H1 (cell line): ENCODE results near the gene TSTD2. TPM values are rescaled to one million over a fixed set of nuclear protein-coding genes. Genes with fewer than 3 reads are reported as not detected.

Source experiments
- CTCF ChIA-PET: fragments of 300-600 bp; sonication (Branson Sonifier 250); formaldehyde crosslinking; loops from one replicate; lab custom pipeline; 2021; ENCODE audit not compliant: partially characterized antibody; lab: Charles Lee
- POLR2A ChIA-PET: fragments of 300-600 bp; sonication (Branson Sonifier 250); formaldehyde crosslinking; loops from one replicate; lab custom pipeline; 2021; ENCODE audit warnings: inconsistent platforms; ENCODE audit not compliant: partially characterized antibody; lab: Charles Lee
- DNase-seq, 2 experiments: peaks; one replicate each; pipeline versions ENCODE4 v3.0.0 to v3.0.0-alpha.2; 2010 to 2022; ENCODE audit warnings: low spot score in 2 of 2, low read depth in 1 of 2, mixed read lengths in 1 of 2
- FAIRE-seq: peaks from 2 replicates; lab custom pipeline; 2011; peaks lifted over from hg19 to GRCh38; lab: Jason Lieb, UNC
- H2AFZ ChIP-seq: 2 replicates; pipeline ENCODE4 v1.8.1; 2012; ENCODE audit warnings: low read length, inconsistent platforms
- H2AK5ac ChIP-seq: 2 replicates; pipeline ENCODE4 v1.6.1; 2013; ENCODE audit warnings: low read depth, low read length
- H2BK120ac ChIP-seq: replicated peaks from 2 replicates; pipeline ENCODE3; 2013; ENCODE audit warnings: low read depth, low read length, inconsistent platforms
- H2BK12ac ChIP-seq: 2 replicates; pipeline ENCODE4 v1.6.1; 2013; ENCODE audit warnings: low read depth, low read length
- H2BK15ac ChIP-seq: 2 replicates; pipeline ENCODE4 v1.6.1; 2013; ENCODE audit warnings: low read length
- H2BK20ac ChIP-seq: 2 replicates; pipeline ENCODE4 v1.6.1; 2013; ENCODE audit warnings: low read length
- H2BK5ac ChIP-seq: 2 replicates; pipeline ENCODE4 v1.6.1; 2013; ENCODE audit warnings: low read depth, low read length
- H3K14ac ChIP-seq: 2 replicates; pipeline ENCODE4 v1.6.1; 2013; ENCODE audit warnings: inconsistent platforms; ENCODE audit not compliant: insufficient read length
- H3K18ac ChIP-seq: 2 replicates; pipeline ENCODE4 v1.6.1; 2013; ENCODE audit warnings: low read length; ENCODE audit errors: extremely low read depth
- H3K23ac ChIP-seq: 2 replicates; pipeline ENCODE4 v1.6.1; 2013; ENCODE audit warnings: inconsistent platforms; ENCODE audit not compliant: insufficient read length
- H3K23me2 ChIP-seq: 2 replicates; pipeline ENCODE4 v1.6.1; 2013; ENCODE audit warnings: low read depth, low read length
- H3K27ac ChIP-seq: 2 replicates; pipeline ENCODE4 v1.6.1; 2011; ENCODE audit warnings: low read depth, low read length, inconsistent platforms
- H3K27me3 ChIP-seq, 4 experiments: replicated peaks in 1 of 4; 1 replicate in 1 of 4; 2 replicates in 3 of 4; pipeline versions ENCODE4 v1.6.1 to v1.8.1; 2011 to 2013; ENCODE audit warnings: low read length in 3 of 4, mild to moderate bottlenecking in 3 of 4, inconsistent platforms in 2 of 4, mixed read lengths in 2 of 4, moderate library complexity in 1 of 4; ENCODE audit not compliant: control insufficient read depth in 3 of 4, insufficient read depth in 3 of 4; ENCODE audit errors: extremely low read depth in 1 of 4
- H3K36me3 ChIP-seq, 4 experiments: 2 replicates each; pipeline versions ENCODE4 v1.6.1 to v1.8.1; 2011 to 2013; ENCODE audit warnings: mild to moderate bottlenecking in 4 of 4, low read length in 3 of 4, moderate library complexity in 2 of 4, control low read depth in 1 of 4, inconsistent platforms in 1 of 4; ENCODE audit not compliant: insufficient read depth in 4 of 4, control insufficient read depth in 2 of 4
- H3K4ac ChIP-seq: replicated peaks from 2 replicates; pipeline ENCODE3; 2013; ENCODE audit warnings: low read length, low read depth, mixed read lengths, inconsistent platforms; ENCODE audit not compliant: insufficient read length
- H3K4me1 ChIP-seq, 4 experiments: replicated peaks in 1 of 4; 1 replicate in 1 of 4; 2 replicates in 3 of 4; pipeline versions ENCODE4 v1.6.1 to v1.8.1; 2011 to 2013; ENCODE audit warnings: low read length in 3 of 4, inconsistent platforms in 2 of 4, mixed read lengths in 1 of 4; ENCODE audit not compliant: insufficient read depth in 4 of 4, control insufficient read depth in 3 of 4
- H3K4me2 ChIP-seq, 2 experiments: 2 replicates each; pipeline versions ENCODE4 v1.6.1 to v1.8.1; 2011 to 2013; ENCODE audit warnings: low read depth in 2 of 2, low read length in 2 of 2, control low read depth in 1 of 2, inconsistent platforms in 1 of 2, mild to moderate bottlenecking in 1 of 2; ENCODE audit not compliant: insufficient read depth in 1 of 2
- H3K4me3 ChIP-seq, 4 experiments: fragments of 200-600, 300-600 bp in 1 of 4; sonication (generic), shearing (Covaris generic), sonication (Bioruptor Twin) in 1 of 4; 2 replicates each; pipeline versions ENCODE4 v1.5.1 to v1.8.1; 2011 to 2016; ENCODE audit warnings: low read length in 4 of 4, low read depth in 3 of 4, control low read depth in 2 of 4, inconsistent platforms in 2 of 4, mild to moderate bottlenecking in 2 of 4, mixed read lengths in 1 of 4, moderate library complexity in 1 of 4; ENCODE audit not compliant: insufficient read depth in 2 of 4; ENCODE audit errors: extremely low read depth in 1 of 4
- H3K56ac ChIP-seq: replicated peaks from 2 replicates; pipeline ENCODE3; 2013; ENCODE audit warnings: low read depth, mild to moderate bottlenecking, mixed read lengths, low read length, inconsistent platforms; ENCODE audit not compliant: insufficient read length
- H3K79me1 ChIP-seq: 2 replicates; pipeline ENCODE4 v1.6.1; 2013; ENCODE audit warnings: low read depth, low read length, control low read depth
- H3K79me2 ChIP-seq, 2 experiments: 2 replicates each; pipeline versions ENCODE4 v1.6.1 to v1.8.1; 2012 to 2013; ENCODE audit warnings: low read length in 2 of 2, mild to moderate bottlenecking in 2 of 2, inconsistent platforms in 1 of 2; ENCODE audit not compliant: insufficient read depth in 2 of 2, control insufficient read depth in 1 of 2
- H3K9ac ChIP-seq, 4 experiments: replicated peaks in 1 of 4; 1 replicate in 1 of 4; 2 replicates in 3 of 4; pipeline versions ENCODE4 v1.6.1 to v1.8.1; 2011 to 2013; ENCODE audit warnings: low read depth in 3 of 4, low read length in 3 of 4, control low read depth in 2 of 4, mild to moderate bottlenecking in 2 of 4, moderate library complexity in 2 of 4, inconsistent platforms in 1 of 4; ENCODE audit errors: extremely low read depth in 1 of 4
- H3K9me3 ChIP-seq, 2 experiments: 2 replicates each; pipeline versions ENCODE4 v1.6.1 to v1.8.1; 2012 to 2013; ENCODE audit warnings: mild to moderate bottlenecking in 2 of 2, moderate library complexity in 2 of 2, control low read depth in 1 of 2, inconsistent platforms in 1 of 2, low read depth in 1 of 2, low read length in 1 of 2, mixed read lengths in 1 of 2; ENCODE audit not compliant: insufficient read depth in 2 of 2
- H4K20me1 ChIP-seq, 2 experiments: replicated peaks in 1 of 2; 2 replicates each; pipeline versions ENCODE3 to v1.8.1; 2011 to 2013; ENCODE audit warnings: inconsistent platforms in 2 of 2, low read length in 2 of 2, mild to moderate bottlenecking in 1 of 2; ENCODE audit not compliant: insufficient read depth in 2 of 2, control insufficient read depth in 1 of 2
- H4K5ac ChIP-seq: 2 replicates; pipeline ENCODE4 v1.6.1; 2013; ENCODE audit warnings: low read length, low read depth, mixed read lengths, inconsistent platforms; ENCODE audit not compliant: insufficient read length
- H4K8ac ChIP-seq: 2 replicates; pipeline ENCODE4 v1.8.0; 2013; ENCODE audit warnings: mild to moderate bottlenecking, moderate library complexity, low read length, inconsistent platforms; ENCODE audit not compliant: insufficient read depth; ENCODE audit errors: extremely low read depth
- H4K91ac ChIP-seq: replicated peaks from 2 replicates; pipeline ENCODE3; 2013; ENCODE audit warnings: low read length, mixed read lengths, inconsistent platforms; ENCODE audit not compliant: insufficient read length
- CHD1 ChIP-seq: IDR thresholded peaks from 2 replicates; pipeline ENCODE4 v1.6.1; 2012; ENCODE audit warnings: low read depth, low read length, improper control_type of control experiment
- CTBP2 ChIP-seq: IDR thresholded peaks from 2 replicates; pipeline ENCODE4 v1.7.0; 2011; ENCODE audit warnings: borderline replicate concordance, mild to moderate bottlenecking, moderate library complexity, mixed read lengths, low read length; ENCODE audit not compliant: insufficient read depth, insufficient read length
- E2F6 ChIP-seq: IDR thresholded peaks from 2 replicates; pipeline ENCODE4 v1.6.1; 2012; ENCODE audit warnings: inconsistent platforms
- NRF1 ChIP-seq: IDR thresholded peaks from 2 replicates; pipeline ENCODE4 v1.6.1; 2011; ENCODE audit warnings: mild to moderate bottlenecking, low read depth, low read length, improper control_type of control experiment
- POLR2A ChIP-seq, 2 experiments: IDR thresholded peaks; 1 replicate in 1 of 2; 2 replicates in 1 of 2; pipeline ENCODE4 v1.6.1; 2011; ENCODE audit warnings: low read depth in 2 of 2, low read length in 2 of 2, mild to moderate bottlenecking in 2 of 2; ENCODE audit errors: control extremely low read depth in 1 of 2
- RNF2 ChIP-seq: fragments of 200-900, 300-1000 bp; sonication (generic); IDR thresholded peaks from 2 replicates; pipeline ENCODE4 v1.7.1; 2016; ENCODE audit warnings: borderline replicate concordance, low read depth, mild to moderate bottlenecking, antibody characterized with exemption, low read length; ENCODE audit not compliant: poor library complexity, severe bottlenecking; ENCODE audit errors: missing control alignments
- SRF ChIP-seq: IDR thresholded peaks from 2 replicates; pipeline ENCODE4 v1.6.1; 2011; ENCODE audit warnings: mild to moderate bottlenecking, low read depth, low read length, moderate library complexity
- WGBS, 2 experiments: shearing (Covaris generic) in 1 of 2; methylation state at CpG; one replicate each; pipeline versions ENCODE4 v1.1.6 to v1.1.7; 2013 to 2015; ENCODE audit warnings: low lambda C conversion rate in 2 of 2, mixed read lengths in 2 of 2, inconsistent platforms in 1 of 2, low coverage in 1 of 2, missing lambda C conversion rate in 1 of 2; ENCODE audit not compliant: insufficient replicate concordance in 2 of 2, insufficient coverage in 1 of 2, insufficient read length in 1 of 2; ENCODE audit errors: extremely low coverage in 1 of 2, missing lambda C conversion rate in 1 of 2; 5-methylcytosine and 5-hydroxymethylcytosine counted together
- polyA plus RNA-seq, 7 experiments: library from polyadenylated mRNA; depleted of rRNA in 3 of 7; stranded (reverse) in 5 of 7; unstranded in 2 of 7; fragments of >200 nt in 5 of 7; fragments of 200-250 nt in 2 of 7; gene quantifications; 1 replicate in 5 of 7; 2 replicates in 1 of 7; 4 replicates in 1 of 7; pipeline versions ENCODE4 v1.2.1 to v1.2.3, GENCODE V29; 2011 to 2013; ENCODE audit warnings: missing spikeins in 2 of 7, mixed read lengths in 2 of 7
- total RNA-seq: library from RNA; stranded (reverse); fragmentation: NEBNext Ultra II Directional; extraction: Animal tissue kit (Norgen Biotek cat#: 25700); gene quantifications from 2 replicates; pipeline ENCODE4 v1.2.1, GENCODE V29; 2021
- TF ChIP-seq, protein P1 (sequence below): IDR thresholded peaks from 2 replicates; pipeline ENCODE4 v1.6.1; 2011; ENCODE audit warnings: low read depth, mild to moderate bottlenecking, low read length; ENCODE audit not compliant: insufficient read depth

Gene TSTD2
- total and polyA plus RNA-seq, 2 of the 8 experiments (the other 6 are each of a cell fraction or from before 2014, with no cell fraction given): 16.1 to 17.5 TPM

DNA sequence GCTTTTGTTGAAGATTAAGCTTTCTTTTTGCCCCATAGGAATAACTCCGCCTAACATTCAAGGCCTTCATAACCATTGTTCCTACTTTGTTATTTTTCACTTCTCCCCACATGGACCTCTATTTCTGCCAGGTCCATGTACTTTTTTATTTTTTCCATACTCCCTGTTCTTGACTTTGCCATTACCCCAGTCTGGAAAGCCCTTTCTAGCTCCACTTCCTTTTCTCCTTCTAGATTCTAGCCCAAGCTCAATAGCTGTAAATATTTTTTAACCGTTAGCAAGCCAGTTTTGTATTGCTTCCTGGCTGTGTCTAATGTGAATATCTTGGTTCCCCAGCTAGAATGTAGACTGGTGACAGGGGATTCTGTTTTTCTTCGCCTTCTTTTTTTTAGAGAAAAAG, 26.6 kb upstream of the TSTD2 start:
- CTCF ChIA-PET: no interaction called here
- no peak overlapping the region for H4K5ac ChIP-seq
- no peak overlapping the region for H4K91ac ChIP-seq
- H2AFZ ChIP-seq: no peak overlapping the region
- no peak overlapping the region for H3K27ac ChIP-seq
- no peak overlapping the region for H2BK120ac ChIP-seq
- H3K4me3 ChIP-seq: no peak overlapping the region
- no peak overlapping the region for H3K4ac ChIP-seq
- no peak overlapping the region for H3K4me2 ChIP-seq
- H2AK5ac ChIP-seq: no peak overlapping the region
- peaks cover 17 to 88% (median 62%) of the 10 kb centered on the region in 4 experiments for H3K36me3 ChIP-seq
- no peak overlapping the region for H3K23ac ChIP-seq
- H3K23me2 ChIP-seq: no peaks in the 10 kb centered on the region
- no peak overlapping the region for H3K18ac ChIP-seq
- no peak overlapping the region for H2BK15ac ChIP-seq
- H3K79me2 ChIP-seq: no peaks in the 10 kb centered on the region
- H4K8ac ChIP-seq: no peak overlapping the region
- H3K4me1 ChIP-seq: no peaks in the 10 kb centered on the region
- H3K27me3 ChIP-seq: no peaks in the 10 kb centered on the region
- WGBS, 2 experiments: 89% methylated on average over 3 of the region's 3 CpGs; no CpG with 5 or more reads in 1 of the 2 experiments
- no peak overlapping the region for H2BK5ac ChIP-seq
- FAIRE-seq (no peak), DNase-seq (no peak)
- H4K20me1 ChIP-seq: peaks cover 0 to 1% of the 10 kb centered on the region in 2 experiments
- no peak overlapping the region for H2BK20ac ChIP-seq
- POLR2A ChIA-PET: no interaction called here
- no peak overlapping the region for H2BK12ac ChIP-seq
- H3K56ac ChIP-seq: no peak overlapping the region
- H3K9ac ChIP-seq: no peak overlapping the region
- no peaks in the 10 kb centered on the region; the same call in 1 of the 2 replicates for H3K79me1 ChIP-seq
- no peaks in the 10 kb centered on the region for H3K9me3 ChIP-seq
- H3K14ac ChIP-seq: no peak overlapping the region
- TF ChIP-seq SRF: no peak
- TF ChIP-seq RNF2: no peak
- no peak for TF ChIP-seq E2F6
- TF ChIP-seq CHD1: no peak
- no peak for TF ChIP-seq NRF1
- TF ChIP-seq, protein P1, sequence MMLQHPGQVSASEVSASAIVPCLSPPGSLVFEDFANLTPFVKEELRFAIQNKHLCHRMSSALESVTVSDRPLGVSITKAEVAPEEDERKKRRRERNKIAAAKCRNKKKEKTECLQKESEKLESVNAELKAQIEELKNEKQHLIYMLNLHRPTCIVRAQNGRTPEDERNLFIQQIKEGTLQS: no peak
- no peak for TF ChIP-seq CTBP2
- TF ChIP-seq POLR2A (IDR thresholded peaks at IDR 0.05; ENCODE audit: control extremely low read depth in 1 of 2, low read depth in 2 of 2, low read length in 2 of 2): no peak
